ENCODE measurements around the gene RANBP17. TPM values are rescaled to one million over a fixed set of nuclear protein-coding genes. Genes with fewer than 3 reads are reported as not detected.
"Not testable (repeated sequence)": the region's sequence is repeated elsewhere in the genome, so short reads cannot be mapped to it uniquely, and the experiment has no call there.

Gene RANBP17
- total RNA-seq, 6 donors from 2014 or later, result 12.6 to 81.4 (median 23.9) TPM

DNA sequence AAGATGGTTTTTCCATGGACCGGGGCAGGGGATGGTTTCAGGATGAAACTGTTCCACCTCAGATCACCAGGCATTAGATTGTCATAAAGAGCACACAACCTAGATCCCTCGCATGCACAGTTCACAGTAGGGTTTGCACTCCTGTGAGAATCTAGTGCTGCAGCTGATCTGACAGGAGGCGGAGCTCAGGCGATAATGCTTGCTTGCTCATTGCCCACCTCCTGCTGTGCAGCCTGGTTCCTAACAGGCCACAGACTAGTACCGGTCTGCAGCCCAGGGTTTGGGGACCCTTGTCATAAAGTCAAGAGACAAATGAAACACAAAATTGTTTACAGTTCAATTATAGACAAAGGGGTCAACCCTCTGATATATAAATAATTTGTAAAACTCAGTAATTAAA is 101.7 kb downstream of the RANBP17 start:
- Histone ChIP-seq H3K4me3 (no peak overlapping the region), H3K4me1 (no peaks in the 10 kb centered on the region), H3K27ac (no peak overlapping the region), H3K27me3 (no peaks in the 10 kb centered on the region), H3K36me3 (no peaks in the 10 kb centered on the region), H3K9me3 (no peaks in the 10 kb centered on the region)
- WGBS, 2 donors, result 77 to 85% methylated on average over 5 of the region's 5 CpGs
- no peak for DNase-seq
- TF ChIP-seq EP300 (IDR thresholded peaks at IDR 0.05), result no peak
- TF ChIP-seq POLR2AphosphoS5 (IDR thresholded peaks at IDR 0.05), result no peak
- TF ChIP-seq POLR2A (IDR thresholded peaks at IDR 0.05), result no peak
- TF ChIP-seq, protein P1, sequence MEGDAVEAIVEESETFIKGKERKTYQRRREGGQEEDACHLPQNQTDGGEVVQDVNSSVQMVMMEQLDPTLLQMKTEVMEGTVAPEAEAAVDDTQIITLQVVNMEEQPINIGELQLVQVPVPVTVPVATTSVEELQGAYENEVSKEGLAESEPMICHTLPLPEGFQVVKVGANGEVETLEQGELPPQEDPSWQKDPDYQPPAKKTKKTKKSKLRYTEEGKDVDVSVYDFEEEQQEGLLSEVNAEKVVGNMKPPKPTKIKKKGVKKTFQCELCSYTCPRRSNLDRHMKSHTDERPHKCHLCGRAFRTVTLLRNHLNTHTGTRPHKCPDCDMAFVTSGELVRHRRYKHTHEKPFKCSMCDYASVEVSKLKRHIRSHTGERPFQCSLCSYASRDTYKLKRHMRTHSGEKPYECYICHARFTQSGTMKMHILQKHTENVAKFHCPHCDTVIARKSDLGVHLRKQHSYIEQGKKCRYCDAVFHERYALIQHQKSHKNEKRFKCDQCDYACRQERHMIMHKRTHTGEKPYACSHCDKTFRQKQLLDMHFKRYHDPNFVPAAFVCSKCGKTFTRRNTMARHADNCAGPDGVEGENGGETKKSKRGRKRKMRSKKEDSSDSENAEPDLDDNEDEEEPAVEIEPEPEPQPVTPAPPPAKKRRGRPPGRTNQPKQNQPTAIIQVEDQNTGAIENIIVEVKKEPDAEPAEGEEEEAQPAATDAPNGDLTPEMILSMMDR (IDR thresholded peaks at IDR 0.05), result no peak
- no peak for ATAC-seq (ENCODE audit: low FRiP score in 2 of 2)

DNA sequence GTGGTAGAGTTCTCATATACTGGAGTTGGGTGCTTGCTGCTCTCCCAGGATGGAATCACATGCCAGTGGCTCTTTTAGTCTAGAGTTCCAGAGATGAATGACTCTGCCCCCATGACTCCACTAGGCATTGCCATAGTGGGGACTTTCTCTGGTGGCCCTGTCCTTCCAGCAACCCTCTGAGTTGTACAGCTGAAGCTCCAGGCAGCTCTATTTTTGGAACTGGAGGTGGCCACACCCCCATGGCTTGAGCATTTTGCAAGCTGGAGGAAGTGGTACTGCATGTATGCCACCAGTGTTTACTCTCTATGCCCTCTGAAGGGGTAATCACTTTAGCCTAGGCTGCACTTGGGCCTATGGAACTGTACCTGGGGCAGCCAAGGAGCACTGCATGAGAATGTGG is 112.6 kb downstream of the RANBP17 start:
- no peak for ATAC-seq (ENCODE audit: low FRiP score in 2 of 2)
- Histone ChIP-seq H3K4me3 (no peak overlapping the region), H3K4me1 (no peaks in the 10 kb centered on the region), H3K27me3 (no peaks in the 10 kb centered on the region), H3K9me3 (peaks cover 0 to 3% (median 1%) of the 10 kb centered on the region in 4 donors), H3K27ac (no peak overlapping the region), H3K36me3 (no peaks in the 10 kb centered on the region)
- TF ChIP-seq POLR2A (IDR thresholded peaks at IDR 0.05), result no peak
- no peak for TF ChIP-seq POLR2AphosphoS5 (IDR thresholded peaks at IDR 0.05)
- TF ChIP-seq, protein P1 (IDR thresholded peaks at IDR 0.05), result no peak
- DNase-seq, result no peak

DNA sequence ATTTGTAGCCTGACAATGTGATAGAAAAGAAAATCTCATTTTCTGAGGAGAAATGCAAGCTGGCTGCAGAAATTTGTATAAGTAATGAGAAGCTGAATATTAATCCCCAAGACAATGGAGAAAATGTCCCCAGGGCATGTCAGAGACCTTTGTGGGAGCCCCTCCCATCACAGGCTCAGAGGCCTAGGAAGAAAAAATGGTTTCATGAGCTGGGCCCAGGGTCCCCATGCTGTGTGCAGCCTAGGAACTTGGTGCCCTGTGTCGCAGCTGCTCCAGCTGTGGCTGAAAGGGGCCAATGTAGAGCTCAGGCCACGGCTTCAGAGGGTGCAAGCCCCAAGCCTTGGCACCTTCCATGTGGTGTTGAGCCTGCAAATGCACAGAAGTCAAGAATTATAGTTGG is 118.4 kb downstream of the RANBP17 start:
- not testable (repeated sequence) for H3K4me1 ChIP-seq; H3K27me3 ChIP-seq; H3K27ac ChIP-seq; H3K4me3 ChIP-seq; H3K36me3 ChIP-seq; ATAC-seq (ENCODE audit: low FRiP score in 2 of 2)
- DNase-seq, result peak in 1 of 2 donors; percentile 2
- H3K9me3 ChIP-seq, result peaks cover 3 to 16% (median 9%) of the 10 kb centered on the region in 4 donors
- WGBS, 2 donors, result 80 to 97% methylated on average over 1 to 2 of the region's 2 CpGs

DNA sequence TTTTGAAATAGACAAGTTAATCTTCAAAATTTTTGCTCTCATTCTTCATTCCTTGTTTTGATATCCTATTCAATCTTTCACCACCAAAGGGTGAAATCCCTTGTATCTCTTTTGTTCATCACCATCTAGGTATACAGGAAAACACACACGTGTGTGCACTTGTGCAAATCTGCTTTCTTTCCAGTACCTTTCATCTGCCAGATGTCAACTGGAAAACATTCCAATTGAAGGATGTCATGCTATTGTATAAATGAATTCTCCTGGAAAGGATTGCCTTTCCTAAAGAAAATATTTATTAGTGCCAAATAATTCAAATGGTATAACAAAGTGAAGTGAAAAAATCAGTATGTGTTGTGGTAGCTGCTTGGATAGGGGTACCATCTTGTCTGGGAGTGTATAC is 123.7 kb downstream of the RANBP17 start:
- H3K9me3 ChIP-seq, result peaks cover 0 to 4% (median 4%) of the 10 kb centered on the region in 4 donors
- TF ChIP-seq POLR2A (IDR thresholded peaks at IDR 0.05) (no peak), EP300 (IDR thresholded peaks at IDR 0.05) (no peak), POLR2AphosphoS5 (IDR thresholded peaks at IDR 0.05) (no peak)
- TF ChIP-seq, protein P1 (IDR thresholded peaks at IDR 0.05), result no peak
- WGBS, 2 donors, result 63 to 64% methylated on average over 1 of the region's 1 CpG
- no peaks in the 10 kb centered on the region for H3K36me3 ChIP-seq
- H3K4me1 ChIP-seq, result no peaks in the 10 kb centered on the region
- no peak overlapping the region for H3K4me3 ChIP-seq
- H3K27me3 ChIP-seq, result no peaks in the 10 kb centered on the region
- no peak overlapping the region for H3K27ac ChIP-seq
- DNase-seq (no peak), ATAC-seq (ENCODE audit: low FRiP score in 2 of 2) (no peak)

DNA sequence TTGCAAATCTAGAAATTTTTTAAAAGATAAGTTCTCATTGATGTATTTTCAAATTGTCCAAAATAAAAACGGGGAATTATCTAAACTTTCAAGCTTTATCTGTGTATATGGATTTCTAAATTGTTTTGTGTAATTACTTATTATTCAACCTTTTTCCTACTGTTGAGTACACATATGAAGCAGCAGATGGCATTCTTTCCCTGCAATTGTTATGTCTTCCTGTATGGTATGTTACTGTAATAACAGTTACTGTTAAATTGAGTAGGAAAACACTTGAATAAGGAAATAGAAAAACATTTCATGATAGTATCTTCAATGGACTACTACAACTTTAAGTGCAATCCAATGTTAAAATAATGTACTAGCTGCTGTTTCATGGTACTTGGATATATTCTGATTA is 124.8 kb downstream of the RANBP17 start:
- Histone ChIP-seq H3K9me3 (no peaks in the 10 kb centered on the region), H3K4me1 (no peaks in the 10 kb centered on the region), H3K36me3 (no peaks in the 10 kb centered on the region), H3K27ac (no peak overlapping the region), H3K4me3 (no peak overlapping the region), H3K27me3 (no peaks in the 10 kb centered on the region)
- WGBS, 2 donors, result 17 to 28% methylated on average over 1 of the region's 1 CpG
- no peak for DNase-seq
- TF ChIP-seq, protein P1 (IDR thresholded peaks at IDR 0.05), result no peak
- no peak for ATAC-seq (ENCODE audit: low FRiP score in 2 of 2)
